ENCODE data around the gene ANKS6. TPM values are rescaled to one million over a fixed set of nuclear protein-coding genes. Genes with fewer than 3 reads are reported as not detected.
"Not testable (repeated sequence)": the region's sequence is repeated elsewhere in the genome, so short reads cannot be mapped to it uniquely, and the experiment has no call there.

Gene ANKS6
- total RNA-seq, 1 donor from 2014 or later, result 13.6 TPM

DNA sequence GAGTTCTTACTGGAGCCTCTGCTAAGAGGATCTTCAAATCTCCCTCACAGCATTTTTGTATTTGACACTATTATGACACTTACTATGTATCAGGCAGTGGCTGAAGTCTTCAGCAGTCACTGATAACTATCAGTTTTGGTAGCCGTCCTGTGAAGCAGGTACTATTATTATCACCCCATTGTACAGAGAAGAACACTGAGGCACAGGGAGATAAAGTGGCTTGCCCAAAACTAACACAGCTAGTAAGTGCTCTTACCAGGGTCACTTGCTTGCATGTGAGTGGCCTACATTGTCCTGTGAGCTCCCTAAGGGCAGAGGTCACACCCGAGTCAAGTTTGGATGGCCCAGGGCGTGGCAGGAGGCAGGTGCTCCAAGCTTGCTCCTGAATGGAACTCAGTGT is 104.5 kb downstream of the ANKS6 start:
- DNase-seq, result no peak
- H3K4me1 Mint-ChIP-seq, result peaks cover under 1% of the 10 kb centered on the region
- H3K36me3 Mint-ChIP-seq (ENCODE audit: low read depth), result no peaks in the 10 kb centered on the region
- no peaks in the 10 kb centered on the region for H3K9me3 Mint-ChIP-seq
- peaks cover 3% of the 10 kb centered on the region for H3K27me3 Mint-ChIP-seq
- intact Hi-C loops (cut with micrococcal nuclease), result no loop called here
- no peak overlapping the region for H3K27ac Mint-ChIP-seq
- no peak overlapping the region for H3K4me3 Mint-ChIP-seq

DNA sequence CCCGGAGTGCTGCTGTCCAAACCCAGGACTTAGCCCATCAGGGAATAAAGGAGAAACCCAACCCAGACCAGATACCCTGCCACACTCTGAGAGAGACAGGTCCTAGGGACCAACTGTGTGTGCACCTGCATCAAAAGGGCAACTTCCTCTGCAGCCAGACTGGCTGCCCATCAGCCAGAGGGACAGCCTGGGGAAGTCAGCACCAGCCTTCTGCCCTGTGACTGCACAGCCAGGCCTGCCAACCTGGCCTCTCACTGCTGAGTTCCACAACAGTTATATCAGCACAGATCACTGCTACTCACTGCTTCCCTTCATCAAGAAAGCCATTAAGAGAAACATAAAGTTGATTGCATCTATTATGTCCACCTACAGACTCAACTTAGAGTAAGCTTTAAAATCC is 105.7 kb downstream of the ANKS6 start:
- H3K27ac Mint-ChIP-seq, result no peak overlapping the region
- H3K27me3 Mint-ChIP-seq, result peaks cover 3% of the 10 kb centered on the region
- no peak for DNase-seq
- peaks cover 2% of the 10 kb centered on the region for H3K4me1 Mint-ChIP-seq
- intact Hi-C loops (cut with micrococcal nuclease), result no loop called here
- no peaks in the 10 kb centered on the region for H3K9me3 Mint-ChIP-seq
- no peak overlapping the region for H3K4me3 Mint-ChIP-seq
- H3K36me3 Mint-ChIP-seq (ENCODE audit: low read depth), result no peaks in the 10 kb centered on the region

DNA sequence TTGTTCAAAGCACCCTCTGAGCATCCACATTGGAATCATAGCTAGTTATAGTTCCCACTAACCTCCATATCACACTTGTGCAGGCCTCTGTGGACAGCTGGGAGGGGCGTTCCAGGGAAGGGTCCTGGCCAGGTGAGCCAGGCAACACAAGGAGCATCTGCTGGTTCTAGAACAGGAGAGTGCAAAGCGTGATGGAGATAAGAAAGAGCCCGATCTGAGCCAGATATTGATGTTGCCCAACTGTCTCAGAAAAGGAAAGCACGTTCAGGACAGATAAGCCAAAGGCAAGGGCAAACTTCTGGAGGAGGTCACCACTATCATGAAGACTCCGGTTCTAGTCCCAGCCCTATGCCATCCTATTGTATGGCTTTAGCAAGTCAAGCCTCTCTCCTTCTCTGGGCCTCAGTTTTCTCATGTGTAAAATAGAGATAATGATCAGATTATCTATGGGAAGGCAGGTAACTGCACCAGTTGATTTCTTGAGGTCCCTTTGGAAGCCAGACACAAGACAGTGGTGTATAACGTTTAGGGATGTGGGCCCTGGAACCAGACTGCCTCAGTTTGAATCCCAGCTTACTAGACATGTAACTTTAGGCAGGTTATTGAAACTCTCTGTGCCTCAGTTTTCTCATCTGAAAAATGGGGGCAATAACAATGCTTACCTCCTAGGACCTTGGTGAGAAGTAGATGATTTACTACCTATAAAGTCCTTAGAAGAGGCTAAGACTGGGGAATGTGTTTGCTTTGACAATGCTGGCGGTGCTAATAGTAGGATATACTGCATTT is 107.5 kb downstream of the ANKS6 start:
- H3K36me3 Mint-ChIP-seq (ENCODE audit: low read depth), result no peaks in the 10 kb centered on the region
- no peak overlapping the region for H3K4me3 Mint-ChIP-seq
- peaks cover 2% of the 10 kb centered on the region for H3K4me1 Mint-ChIP-seq

DNA sequence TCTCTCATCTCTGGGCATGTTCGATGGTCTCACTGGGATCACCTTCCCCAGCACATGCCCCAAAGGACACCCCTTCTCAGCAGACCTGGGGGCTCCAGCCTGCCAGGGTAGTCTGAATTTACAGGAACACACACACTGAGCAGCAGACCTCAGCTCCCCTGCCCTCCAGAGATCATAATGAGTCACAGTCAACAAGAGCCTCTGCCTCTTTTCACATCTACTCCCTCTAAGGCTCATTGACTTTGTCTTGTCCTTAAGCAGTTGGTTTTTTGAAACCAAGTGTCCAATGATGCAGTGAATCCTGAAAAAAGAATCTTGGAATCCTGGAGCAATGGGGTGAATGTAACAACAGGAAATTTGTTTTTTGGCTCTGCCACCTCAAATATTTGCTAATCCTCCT is 108.4 kb downstream of the ANKS6 start:
- H3K27me3 Mint-ChIP-seq, result peaks cover 3% of the 10 kb centered on the region
- no peaks in the 10 kb centered on the region for H3K9me3 Mint-ChIP-seq
- H3K4me3 Mint-ChIP-seq, result no peak overlapping the region
- no peaks in the 10 kb centered on the region for H3K36me3 Mint-ChIP-seq (ENCODE audit: low read depth)
- H3K4me1 Mint-ChIP-seq, result peaks cover 2% of the 10 kb centered on the region
- H3K27ac Mint-ChIP-seq, result no peak overlapping the region
- intact Hi-C loops (cut with micrococcal nuclease), result no loop called here
- DNase-seq, result no peak

More for the DNA sequence above, 107.5 kb downstream of the ANKS6 start:
- Mint-ChIP-seq H3K9me3 (no peaks in the 10 kb centered on the region), H3K27me3 (peaks cover 3% of the 10 kb centered on the region), H3K27ac (no peak overlapping the region)
- intact Hi-C loops (cut with micrococcal nuclease), result no loop called here
- no peak for DNase-seq

DNA sequence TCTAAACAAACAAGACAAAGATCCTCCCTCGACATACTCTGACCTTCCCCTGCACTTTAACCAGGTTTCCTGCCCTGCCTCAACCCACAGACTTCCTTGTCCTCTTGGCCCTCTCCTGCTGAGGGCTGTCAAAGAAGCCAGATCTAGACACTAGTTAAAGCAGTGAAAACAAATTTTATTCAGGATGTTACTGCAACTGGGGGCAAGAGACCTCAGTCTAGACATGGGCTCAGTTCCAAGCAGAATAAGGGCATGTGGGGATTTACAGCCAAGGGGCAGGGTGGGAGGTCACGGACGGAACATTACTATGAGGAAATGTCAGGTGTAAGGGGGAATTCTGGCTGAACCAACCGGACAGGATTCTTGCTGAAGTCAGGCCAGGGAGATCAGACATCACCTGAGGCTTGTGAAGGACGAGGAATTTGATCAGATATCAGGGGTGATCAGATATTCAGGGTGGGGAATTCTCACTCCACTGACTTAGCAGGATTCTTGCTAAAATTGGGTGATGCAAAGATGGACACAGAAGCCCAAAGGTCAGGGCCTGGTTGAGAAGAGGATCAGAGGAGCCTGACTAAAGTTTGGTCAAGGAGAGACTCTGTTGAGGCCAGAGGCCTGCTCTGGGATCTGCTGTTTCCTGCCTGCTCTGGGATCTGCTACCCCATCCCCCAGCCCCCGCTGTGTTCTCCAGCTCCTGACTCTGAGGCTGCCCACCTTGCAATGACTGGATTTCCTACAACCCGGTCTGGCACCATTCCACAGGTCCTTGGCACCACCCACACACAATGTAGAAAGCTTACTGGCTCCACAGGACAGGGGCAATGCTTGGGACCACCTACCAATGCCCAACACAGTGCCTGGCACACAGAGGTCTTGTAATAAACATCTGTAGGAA is 109.1 kb downstream of the ANKS6 start:
- Mint-ChIP-seq H3K9me3 (no peaks in the 10 kb centered on the region), H3K4me3 (no peak overlapping the region), H3K27ac (no peak overlapping the region), H3K36me3 (ENCODE audit: low read depth) (no peaks in the 10 kb centered on the region), H3K27me3 (peaks cover 3% of the 10 kb centered on the region), H3K4me1 (peaks cover 2% of the 10 kb centered on the region)
- no peak for DNase-seq
- intact Hi-C loops (cut with micrococcal nuclease), result no loop called here

DNA sequence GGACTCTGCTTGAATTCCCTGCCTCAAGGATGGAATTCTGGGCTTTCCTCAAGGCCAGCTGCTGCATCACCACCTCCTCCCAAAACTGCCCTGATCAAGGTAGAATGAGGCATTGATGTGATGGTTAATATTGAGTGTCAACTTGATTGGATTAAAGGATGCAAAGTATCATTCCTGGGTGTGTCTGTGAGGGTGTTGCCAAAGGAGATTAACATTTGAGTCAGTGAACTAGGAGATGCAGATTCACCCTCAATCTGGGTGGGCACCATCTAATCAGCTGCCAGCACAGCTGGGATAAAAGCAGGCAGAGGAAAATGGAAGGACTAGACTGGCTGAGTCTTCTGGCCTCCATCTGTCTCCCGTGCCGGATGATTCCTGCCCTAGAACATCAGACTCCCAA is 111.5 kb downstream of the ANKS6 start:
- H3K27ac Mint-ChIP-seq; H3K36me3 Mint-ChIP-seq (ENCODE audit: low read depth); H3K4me3 Mint-ChIP-seq; H3K9me3 Mint-ChIP-seq; H3K4me1 Mint-ChIP-seq; intact Hi-C loops (cut with micrococcal nuclease); DNase-seq; H3K27me3 Mint-ChIP-seq: not testable (repeated sequence)

Other genes starting within 250 kb of the ANKS6 start
- gene GABBR2, start 87.6 kb downstream of the ANKS6 start, total RNA-seq, result not detected in 2 replicates
- 2.8 and 3.6 TPM in 2 replicates for gene GALNT12, start 11.1 kb upstream of the ANKS6 start, total RNA-seq
- gene COL15A1, start 147.4 kb upstream of the ANKS6 start, total RNA-seq, result 0.05 and 0.12 TPM in 2 replicates